NCI-H1092 (cell line): ENCODE data around the gene CSRNP2.
A peak's percentile ranks its signal among the peaks of the same experiment; 100 is the strongest.

Source experiments
- DNase-seq: peaks from one replicate; lab custom pipeline; 2025; lab: John Stamatoyannopoulos, UW

The CSRNP2 gene

GRCh38 chr12:51077930-51078329 is 5.5 kb downstream of the CSRNP2 start:
- DNase-seq = no peak

DNA sequence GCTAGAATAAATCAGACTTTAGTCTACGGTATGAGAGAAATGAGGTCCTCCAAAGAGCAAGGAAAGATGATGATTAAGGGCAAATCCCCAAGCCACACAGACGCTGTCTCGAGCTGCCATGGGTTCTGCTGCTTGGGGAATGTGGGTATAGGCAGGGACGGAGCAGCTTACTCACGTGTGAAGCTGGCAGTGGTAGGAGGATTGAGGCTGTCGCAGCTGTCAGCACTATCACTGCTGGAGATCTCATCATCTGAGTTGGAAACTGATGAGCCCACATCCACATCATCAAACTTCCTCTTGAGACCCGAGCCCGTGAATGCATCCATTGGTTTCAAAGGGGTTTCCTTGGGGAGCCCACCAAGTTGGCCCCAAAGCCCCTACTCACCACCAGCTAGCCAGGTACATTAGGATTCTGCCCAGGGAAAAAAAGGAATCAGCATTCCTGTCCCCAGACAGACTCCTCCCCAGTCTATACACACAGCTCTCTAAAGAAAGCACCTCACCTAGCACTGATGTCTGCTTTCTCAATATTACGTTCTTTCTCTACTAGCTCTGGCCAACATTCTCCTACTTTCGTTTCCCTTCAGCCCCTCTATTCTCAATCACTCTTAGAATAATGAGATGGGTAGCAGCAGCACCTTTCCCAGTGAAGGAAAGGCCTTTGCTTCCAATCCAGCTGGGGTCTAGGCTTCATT is 7.0 kb downstream of the CSRNP2 start:
- no peak for DNase-seq

DNA sequence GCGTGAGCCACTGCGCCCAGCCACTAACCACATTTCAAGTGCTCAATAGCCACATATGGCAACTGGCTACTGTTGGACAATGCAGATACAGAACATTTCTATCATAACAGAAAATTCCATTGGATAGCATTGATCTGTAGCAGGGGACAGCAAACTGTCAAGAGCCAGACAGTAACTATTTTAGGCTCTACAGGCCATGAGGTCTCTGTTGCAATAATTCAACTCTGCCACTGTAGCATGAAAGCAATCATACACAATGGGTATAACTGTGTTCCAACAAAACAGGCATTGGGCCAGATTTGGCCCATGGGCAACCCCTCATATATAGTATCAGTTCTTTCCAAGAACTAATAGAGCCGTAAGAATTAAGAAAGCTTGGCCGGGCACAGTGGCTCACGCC is 8.0 kb downstream of the CSRNP2 start:
- DNase-seq = no peak

DNA sequence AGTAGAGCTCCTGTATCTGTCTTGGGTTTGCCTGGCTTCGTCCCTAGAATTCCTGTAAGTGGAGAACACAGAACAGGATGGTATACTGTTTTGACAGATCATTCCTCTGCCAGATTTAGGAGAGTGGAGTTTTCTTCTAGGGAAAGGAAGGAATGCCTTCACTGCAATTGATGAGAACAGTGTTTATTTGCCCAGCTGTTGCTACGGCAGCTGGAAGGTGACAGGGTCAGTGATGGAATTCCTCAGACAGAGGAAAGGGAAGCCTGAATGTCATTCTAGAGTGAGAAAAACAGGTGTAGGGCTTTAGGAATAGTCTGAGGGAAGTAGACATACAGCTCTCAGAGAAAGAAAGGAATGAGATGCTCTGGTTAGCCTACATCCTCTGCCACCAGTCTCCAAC is 11.7 kb downstream of the CSRNP2 start:
- no peak for DNase-seq

DNA sequence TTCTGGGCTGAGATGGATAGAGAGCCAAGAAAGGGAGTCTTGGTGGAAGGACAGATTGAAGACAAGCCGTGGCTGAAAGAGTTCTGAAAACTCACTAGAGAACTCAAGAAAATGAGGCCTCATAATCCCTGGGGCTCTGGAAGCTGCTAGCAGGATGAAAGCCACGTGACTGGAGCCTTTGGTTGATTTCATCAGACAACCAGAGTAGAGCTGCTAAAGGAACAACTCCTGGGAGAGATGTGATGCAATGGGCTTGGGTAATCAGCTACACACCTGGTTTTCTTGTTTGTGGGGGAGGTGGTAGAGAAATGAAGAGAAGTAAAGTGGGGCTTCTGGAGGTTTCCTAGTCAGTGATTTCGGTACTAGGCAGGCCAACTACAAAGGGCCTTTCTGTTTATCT is 13.4 kb downstream of the CSRNP2 start:
- DNase-seq = no peak

- no peak for DNase-seq
Measured at GRCh38 chr12:51067771-51068170, 15.6 kb downstream of the CSRNP2 start.

DNA sequence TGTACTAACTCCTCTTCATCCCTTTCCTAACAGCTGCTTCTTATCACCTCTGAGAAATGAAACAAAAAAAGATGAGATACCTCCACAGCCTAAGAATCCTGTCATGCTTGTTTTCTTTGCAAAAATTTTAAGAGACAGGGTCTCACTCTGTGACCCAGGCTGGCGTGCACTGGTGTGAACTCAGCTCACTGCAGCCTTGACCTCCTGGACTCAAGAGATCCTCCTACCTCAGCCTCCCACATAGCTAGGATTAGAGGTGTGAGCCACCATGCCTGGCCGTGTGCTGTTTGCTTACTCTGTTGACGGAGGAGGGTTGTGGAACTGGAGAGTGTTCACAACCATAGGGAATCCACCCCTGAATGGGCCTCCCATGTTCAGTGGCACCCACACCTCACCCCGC is 16.2 kb downstream of the CSRNP2 start:
- DNase-seq = no peak

DNA sequence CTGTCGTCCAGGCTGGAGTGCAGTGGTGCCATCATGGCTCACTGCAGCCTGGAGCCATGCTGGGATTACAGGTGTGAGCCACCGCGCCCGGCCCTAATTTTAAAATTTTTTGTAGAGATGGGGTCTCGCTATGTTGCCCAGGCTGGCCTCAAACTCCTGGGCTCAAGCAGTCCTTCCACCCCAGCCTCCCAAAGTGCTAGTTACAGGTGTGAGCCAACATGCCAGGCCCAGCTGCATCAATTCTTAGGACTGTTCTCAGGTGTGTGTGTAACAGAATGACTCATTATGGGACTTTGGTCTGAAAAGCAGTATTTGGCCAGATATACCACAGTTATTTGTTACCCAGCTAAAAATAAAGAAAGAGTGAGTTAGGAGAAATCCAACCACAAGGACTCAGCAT is 17.9 kb downstream of the CSRNP2 start:
- DNase-seq = no peak

DNA sequence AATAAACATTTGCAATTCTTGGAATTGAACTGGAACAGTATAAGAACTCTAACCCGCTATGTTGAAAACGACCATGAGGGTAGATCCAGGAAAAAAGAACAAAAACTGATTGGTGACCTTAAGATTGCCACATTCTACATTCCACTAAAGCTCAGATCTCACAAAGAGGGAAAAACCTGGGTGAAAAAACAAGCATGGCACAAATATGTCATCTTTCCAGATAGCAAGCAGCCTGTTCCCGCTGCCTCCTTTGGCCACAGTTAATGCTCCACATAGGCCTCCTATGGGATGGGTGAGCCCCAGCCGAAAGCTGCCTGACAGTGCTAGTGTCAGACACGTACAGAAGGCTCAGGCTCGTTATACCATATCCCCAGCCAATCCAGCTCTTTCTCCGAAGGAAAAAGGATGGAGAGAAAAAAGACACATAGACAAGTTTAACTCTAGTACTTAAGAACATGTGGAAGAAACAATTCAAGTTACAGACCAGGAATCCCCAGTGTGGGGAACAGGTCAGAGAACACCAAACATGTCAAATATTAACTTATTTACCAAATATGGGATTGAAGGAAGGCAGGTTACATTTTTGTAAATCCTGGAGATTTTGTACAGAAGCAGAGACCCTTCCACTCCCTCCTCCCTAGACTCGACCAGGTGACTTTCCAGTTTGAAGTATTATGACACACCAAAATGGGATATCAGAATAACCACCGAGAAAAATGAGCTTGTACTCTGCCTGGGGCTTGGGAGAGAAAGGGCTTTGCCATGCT is 20.6 kb downstream of the CSRNP2 start:
- no peak for DNase-seq

GRCh38 chr12:51059086-51059485 is 24.3 kb downstream of the CSRNP2 start:
- DNase-seq = no peak

- DNase-seq = no peak
Measured at GRCh38 chr12:51056242-51056641, 27.2 kb downstream of the CSRNP2 start.

GRCh38 chr12:51055060-51055459 is 28.3 kb downstream of the CSRNP2 start:
- DNase-seq = no peak

- no peak for DNase-seq
Measured at GRCh38 chr12:51051787-51052186, 31.6 kb downstream of the CSRNP2 start.

DNA sequence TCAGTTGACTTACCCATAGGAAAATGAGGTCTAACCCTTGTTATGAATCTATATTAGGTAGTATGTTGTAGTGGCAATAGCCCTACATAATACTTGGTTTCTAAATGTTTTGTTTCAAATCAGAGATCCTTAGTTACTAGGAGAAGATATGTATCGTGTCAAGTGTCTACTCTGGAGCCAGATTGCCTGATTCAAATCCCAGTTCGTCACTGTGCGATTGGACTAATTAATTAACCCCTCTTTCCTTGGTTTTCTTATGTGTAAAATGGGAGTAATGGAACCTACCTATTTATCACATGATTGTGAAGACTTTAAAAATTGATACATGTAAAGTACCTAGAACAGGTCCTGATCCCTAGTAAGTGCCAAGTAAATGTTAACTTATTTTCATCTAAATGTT is 33.9 kb downstream of the CSRNP2 start:
- no peak for DNase-seq

GRCh38 chr12:51048661-51049251 is 34.6 kb downstream of the CSRNP2 start:
- DNase-seq = no peak

GRCh38 chr12:51047655-51048540 is 35.5 kb downstream of the CSRNP2 start, which contains the start of gene LETMD1:
Gene LETMD1 (plus strand): TSS chr12:51048327. CDS start chr12:51048357, 30 bp downstream.
- peak; percentile 93 for DNase-seq

DNA sequence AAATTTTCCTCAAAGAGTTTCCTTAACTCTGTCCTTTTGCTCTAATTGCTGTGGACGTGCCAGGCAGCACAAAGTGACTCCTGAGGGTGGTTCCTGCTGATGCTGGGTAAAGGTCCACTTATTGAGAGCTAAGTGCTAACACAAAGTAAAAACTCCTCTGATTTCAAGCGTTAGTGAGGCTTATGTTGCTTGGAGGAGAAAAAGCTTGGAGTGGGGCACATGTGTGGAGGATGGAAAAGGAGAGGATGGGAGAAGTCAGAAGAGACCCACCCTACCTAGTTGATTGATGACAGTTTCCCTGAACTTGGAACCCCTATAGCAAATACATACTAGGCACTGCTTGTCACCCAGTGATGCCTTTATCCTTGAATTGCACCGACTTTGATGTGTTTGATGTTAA is 47.1 kb downstream of the CSRNP2 start:
- DNase-seq = no peak

DNA sequence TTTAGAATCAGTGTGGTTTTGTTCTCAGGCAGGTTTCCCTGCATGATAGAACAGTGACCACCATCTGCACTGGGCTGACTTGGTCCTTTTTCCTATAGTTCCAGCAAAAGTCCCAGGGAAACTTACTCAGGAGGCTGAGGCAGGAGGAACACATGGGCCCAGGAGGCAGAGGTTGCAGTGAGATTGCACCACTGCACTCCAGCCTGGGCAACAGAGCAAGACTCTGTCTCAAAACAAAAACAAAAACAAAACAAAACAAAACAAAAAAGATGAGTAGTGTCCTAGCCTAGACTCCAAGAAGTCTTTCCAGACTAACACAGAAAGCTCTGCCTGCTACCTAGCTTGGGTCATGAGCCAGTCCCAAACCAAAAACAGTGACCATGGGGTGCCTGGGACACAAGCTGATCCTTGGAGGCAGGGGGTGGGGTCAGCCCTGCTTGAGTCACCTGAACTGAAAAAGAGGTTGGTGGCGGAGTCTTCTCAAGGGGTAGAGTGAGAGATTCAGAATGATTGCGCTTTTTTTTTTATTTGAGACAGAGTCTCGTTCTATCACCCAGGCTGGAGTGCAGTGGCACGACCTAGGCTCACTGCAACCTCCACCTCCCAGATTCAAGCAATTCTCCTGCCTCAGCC is 49.8 kb downstream of the CSRNP2 start:
- DNase-seq = no peak

DNA sequence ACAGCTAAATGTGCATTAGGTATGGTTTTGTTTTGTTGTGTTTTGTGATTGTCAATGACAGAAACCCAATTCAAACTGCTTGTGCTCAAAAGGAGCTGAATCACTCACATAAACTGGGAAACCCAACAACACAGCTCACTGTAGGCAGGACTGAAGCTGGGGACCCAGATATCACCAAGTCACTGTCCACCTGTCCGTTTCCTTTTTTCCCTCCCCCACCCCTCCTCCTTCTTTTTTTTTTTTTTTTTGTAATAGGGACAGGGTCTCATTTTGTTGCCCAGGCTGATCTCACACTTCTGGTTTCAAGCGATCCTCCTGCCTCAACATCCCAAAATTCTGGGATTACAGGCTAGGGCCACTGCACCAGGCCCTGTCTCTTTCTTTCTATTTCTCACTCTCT is 50.3 kb downstream of the CSRNP2 start:
- DNase-seq = no peak

DNA sequence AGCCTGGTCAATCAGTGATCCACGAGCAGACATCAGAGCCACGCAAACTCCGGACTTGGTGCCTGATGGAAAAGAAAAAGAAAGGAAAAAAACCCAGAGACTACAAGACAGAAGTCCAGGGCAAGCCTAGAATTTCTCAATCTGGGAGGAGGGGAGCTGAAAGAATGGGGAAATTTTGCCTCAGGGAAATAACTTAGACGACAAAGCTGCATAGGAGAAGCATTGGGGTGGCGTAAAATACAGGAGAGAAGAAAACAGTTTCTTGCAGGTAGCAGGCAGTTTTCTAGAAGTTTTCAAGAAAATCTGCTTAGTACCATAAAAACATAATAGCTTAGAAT is 54.6 kb downstream of the CSRNP2 start:
- no peak for DNase-seq

DNA sequence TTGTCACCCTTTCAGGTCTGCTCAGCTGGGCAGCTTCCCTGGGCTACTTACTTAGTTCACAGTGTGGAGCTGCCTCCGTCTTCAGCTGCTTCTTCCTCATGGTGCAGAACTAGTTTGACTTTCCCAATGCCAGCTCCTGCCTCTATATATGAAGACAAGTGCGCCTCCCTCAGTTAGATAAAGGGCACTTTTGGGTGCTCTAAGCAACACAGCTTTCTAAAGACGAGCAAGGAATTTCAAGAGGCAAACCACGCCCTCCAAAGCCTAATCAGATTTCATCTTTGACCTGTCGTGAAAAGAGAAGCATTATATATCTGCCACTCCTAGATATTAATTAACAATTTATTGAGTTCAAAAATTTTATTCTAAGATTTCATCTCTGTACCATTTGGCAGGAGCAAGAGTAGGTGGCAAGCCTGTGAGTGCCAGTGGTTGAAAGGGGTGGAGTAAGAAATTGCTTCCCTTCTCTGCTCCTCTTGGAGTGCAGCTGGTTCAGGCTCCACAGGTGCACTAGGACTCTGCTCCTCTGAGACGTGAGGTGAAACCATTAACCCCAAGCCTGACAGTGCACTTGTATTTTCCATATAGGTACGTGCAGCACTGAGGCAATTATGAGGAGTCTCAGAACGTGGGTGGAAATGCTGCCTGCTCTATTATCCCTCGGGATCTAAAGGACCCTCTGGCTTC is 55.1 kb downstream of the CSRNP2 start:
- no peak for DNase-seq
